GM12892 (cell line): Measurements from ENCODE around the gene GABRB1.
"Not testable (repeated sequence)": the region's sequence is repeated elsewhere in the genome, so short reads cannot be mapped to it uniquely, and the experiment has no call there.

Experiments used
- DNase-seq: peaks from one replicate; pipeline ENCODE4 v3.0.0; 2011; ENCODE audit not compliant: insufficient read length
- FAIRE-seq: peaks from 2 replicates; lab custom pipeline; 2011; peaks lifted over from hg19 to GRCh38; lab: Jason Lieb, UNC
- POLR2A ChIP-seq: IDR thresholded peaks from 2 replicates; pipeline ENCODE4 v1.6.1; 2011; ENCODE audit warnings: low read depth, low read length, control low read depth
- POLR2AphosphoS5 ChIP-seq: IDR thresholded peaks from 2 replicates; pipeline ENCODE4 v1.6.1; 2011; ENCODE audit warnings: low read depth, low read length, control low read depth
- TAF1 ChIP-seq: IDR thresholded peaks from 2 replicates; pipeline ENCODE4 v1.6.1; 2011; ENCODE audit warnings: low read depth, mild to moderate bottlenecking, control low read depth, low read length, borderline replicate concordance

The GABRB1 gene

DNA sequence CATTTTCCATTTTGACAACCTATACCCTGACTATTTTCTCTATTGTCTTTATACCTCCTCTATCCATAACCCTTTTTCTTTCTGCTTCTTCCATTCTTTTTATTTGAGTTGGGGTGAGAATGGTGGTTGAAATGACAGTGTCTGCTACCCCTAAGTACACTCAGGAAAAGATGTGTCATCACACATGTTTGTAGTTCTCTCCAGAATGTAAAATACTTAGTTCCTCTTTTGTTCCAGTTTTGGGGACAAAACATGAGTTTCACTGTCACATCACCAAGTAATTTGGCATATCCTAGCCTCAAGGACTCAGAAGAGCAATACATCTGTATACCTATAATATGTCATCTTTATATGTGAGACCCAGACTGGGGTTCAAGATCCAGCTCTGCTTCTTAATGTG is 341.8 kb downstream of the GABRB1 start:
- TF ChIP-seq POLR2A (no peak), POLR2AphosphoS5 (no peak), TAF1 (no peak)
- DNase-seq (no peak), FAIRE-seq (no peak)

- TF ChIP-seq TAF1 (no peak), POLR2AphosphoS5 (no peak), POLR2A (no peak)
- no peak for FAIRE-seq
- DNase-seq: no peak
Measured at GRCh38 chr4:47373709-47374108, 342.3 kb downstream of the GABRB1 start.

DNA sequence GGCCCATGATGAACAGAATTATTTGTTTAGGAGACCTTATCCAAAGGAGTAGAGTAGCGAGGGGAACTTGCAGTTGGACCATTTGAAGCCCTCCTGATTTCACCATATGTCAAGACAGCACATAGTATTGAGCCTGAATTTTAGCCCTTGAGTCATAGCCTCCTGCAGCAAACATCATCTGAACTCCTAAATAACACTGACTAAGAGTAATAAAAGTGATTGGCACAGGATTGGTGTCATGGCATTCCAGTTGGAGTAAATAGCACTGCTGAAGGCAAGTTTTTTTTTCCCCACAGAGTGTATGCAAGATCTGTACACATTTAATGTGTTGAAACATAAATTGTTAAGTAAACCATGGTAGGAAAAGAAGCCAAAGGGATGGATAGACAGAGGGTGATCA is 343.1 kb downstream of the GABRB1 start:
- DNase-seq (no peak), FAIRE-seq (no peak)
- TF ChIP-seq POLR2AphosphoS5 (no peak), TAF1 (no peak), POLR2A (no peak)

DNA sequence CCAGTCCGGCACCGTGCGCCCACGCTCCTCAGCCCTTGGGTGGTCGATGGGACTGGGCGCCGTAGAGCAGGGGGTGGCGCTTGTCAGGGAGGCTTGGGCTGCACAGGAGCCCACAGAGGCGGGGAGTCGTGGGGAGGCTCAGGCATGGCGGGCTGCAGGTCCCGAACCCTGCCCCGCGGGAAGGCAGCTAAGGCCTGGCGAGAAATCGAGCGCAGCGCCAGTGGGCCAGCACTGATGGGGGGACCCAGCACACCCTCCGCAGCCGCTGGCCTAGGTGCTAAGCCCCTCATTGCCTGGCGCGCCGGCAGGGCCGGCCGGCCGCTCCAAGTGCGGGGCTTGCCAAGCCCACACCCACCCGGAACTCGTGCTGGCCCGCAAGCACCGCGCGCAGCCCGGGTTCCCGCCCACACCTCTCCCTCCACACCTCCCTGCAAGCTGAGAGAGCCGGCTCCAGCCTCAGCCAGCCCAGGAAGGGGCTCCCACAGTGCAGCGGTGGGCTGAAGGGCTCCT is 346.7 kb downstream of the GABRB1 start:
- DNase-seq, FAIRE-seq: not testable (repeated sequence)

DNA sequence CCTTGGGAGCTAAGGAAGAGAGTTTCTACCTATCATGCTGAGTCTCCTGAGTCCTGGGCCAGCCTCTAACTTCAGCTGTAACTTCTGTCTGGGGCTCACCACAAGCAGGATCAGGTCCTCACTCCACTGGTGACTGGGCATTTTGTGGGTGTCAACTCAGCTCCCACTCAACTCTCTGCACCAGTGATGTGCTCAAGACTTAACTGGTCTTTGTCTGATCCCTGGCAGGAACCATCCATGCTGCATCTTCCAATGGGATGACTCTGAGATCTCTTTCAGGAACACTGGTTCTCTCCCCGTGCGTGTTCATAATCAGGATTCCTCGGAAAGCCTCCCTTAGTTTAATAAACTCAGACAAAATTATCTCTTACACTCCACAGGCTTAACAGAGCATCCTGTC is 349.8 kb downstream of the GABRB1 start:
- TF ChIP-seq POLR2A (no peak), TAF1 (no peak), POLR2AphosphoS5 (no peak)
- no peak for FAIRE-seq
- no peak for DNase-seq

- no peak for TF ChIP-seq POLR2AphosphoS5
- TF ChIP-seq POLR2A: no peak
- TF ChIP-seq TAF1: no peak
- no peak for DNase-seq
- FAIRE-seq: no peak
Measured at GRCh38 chr4:47382846-47383360, 351.5 kb downstream of the GABRB1 start.

DNA sequence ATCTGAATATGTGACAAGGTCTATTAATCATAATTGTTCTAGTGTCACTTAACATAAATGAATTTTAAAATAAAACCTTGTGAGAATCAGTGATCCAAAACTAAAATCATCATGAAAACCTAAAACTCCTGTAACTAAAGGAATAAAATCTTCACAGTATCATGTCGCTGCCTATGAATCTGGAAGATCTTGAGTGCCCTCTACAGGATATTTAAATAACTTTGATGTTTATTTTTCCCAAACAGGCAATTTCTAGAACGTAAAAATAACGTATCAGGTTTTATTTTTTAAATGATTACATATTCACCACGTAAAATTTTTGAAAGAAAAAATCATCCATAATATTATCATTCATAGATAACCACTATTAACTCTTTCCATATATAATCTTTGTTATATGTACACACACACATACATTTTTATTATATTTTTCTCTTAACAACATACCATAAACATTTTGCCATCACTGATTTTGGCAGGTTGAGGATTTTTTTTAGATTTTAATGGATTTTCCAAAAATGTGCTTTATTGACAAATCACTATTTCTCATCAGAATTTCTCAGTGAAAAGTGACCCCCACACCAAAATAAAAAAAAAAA is 352.6 kb downstream of the GABRB1 start:
- no peak for TF ChIP-seq POLR2AphosphoS5
- TF ChIP-seq TAF1: no peak
- no peak for TF ChIP-seq POLR2A
- DNase-seq: no peak
- FAIRE-seq: peak; percentile 74

DNA sequence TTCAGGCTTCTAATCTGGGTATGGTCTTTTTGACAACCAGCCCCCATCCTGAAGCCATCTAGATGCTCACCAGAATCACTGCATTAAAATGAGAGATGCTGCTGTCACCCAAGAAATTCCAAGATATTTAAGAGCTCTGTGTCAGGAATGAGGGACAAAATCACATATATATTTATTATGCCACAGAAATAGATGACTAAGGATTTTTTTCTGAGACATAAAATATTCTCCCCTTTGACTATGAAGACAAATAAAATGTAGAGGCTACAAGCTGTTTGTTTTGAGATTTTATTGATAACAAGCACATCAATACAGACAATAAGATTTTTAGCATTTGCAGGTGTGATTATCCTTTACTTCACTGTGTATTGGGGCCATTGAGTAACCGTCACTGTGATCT is 354.8 kb downstream of the GABRB1 start:
- FAIRE-seq: no peak
- no peak for TF ChIP-seq POLR2A
- TF ChIP-seq TAF1: no peak
- no peak for TF ChIP-seq POLR2AphosphoS5
- DNase-seq: no peak

DNA sequence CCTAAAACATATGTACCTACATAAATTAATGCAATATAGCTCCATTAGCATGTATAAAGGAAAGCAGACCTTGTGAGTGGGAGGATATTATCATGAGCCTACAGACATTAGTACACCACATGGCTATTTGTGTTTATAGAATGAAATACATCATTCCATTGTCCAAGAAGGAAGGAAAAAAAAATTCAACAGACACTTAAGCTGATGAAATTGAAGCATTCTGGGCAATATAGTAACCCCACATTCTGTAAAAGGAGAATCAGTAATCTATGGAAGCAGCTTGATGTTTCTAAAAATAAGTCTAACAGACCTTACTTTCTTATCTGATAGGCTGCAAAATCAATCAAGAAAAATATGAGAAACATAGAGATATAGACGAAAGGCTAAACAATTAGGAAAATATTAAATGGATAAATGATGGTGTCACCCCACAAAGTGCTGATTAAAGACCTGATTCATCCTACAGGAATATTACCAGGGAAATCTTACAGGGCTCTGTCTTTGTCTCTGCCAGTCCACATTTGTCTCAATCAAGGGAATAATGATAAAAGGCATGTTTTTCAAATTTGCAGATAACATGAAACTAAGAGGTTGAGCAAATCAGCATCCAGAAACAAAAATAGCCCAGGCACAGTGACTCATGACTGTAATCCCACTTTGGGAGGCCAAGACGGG is 355.3 kb downstream of the GABRB1 start:
- DNase-seq: no peak
- no peak for TF ChIP-seq POLR2A
- TF ChIP-seq POLR2AphosphoS5: no peak
- TF ChIP-seq TAF1: no peak
- no peak for FAIRE-seq

GRCh38 chr4:47390428-47391125 is 359.2 kb downstream of the GABRB1 start:
- FAIRE-seq (no peak), DNase-seq (no peak)
- no peak for TF ChIP-seq POLR2A
- no peak for TF ChIP-seq POLR2AphosphoS5
- TF ChIP-seq TAF1: no peak

- DNase-seq (no peak), FAIRE-seq (no peak)
- TF ChIP-seq POLR2AphosphoS5: no peak
- TF ChIP-seq POLR2A: no peak
- no peak for TF ChIP-seq TAF1
Measured at GRCh38 chr4:47391256-47391655, 359.9 kb downstream of the GABRB1 start.
